ENCODE data around the gene THRAP3.

Gene THRAP3

DNA sequence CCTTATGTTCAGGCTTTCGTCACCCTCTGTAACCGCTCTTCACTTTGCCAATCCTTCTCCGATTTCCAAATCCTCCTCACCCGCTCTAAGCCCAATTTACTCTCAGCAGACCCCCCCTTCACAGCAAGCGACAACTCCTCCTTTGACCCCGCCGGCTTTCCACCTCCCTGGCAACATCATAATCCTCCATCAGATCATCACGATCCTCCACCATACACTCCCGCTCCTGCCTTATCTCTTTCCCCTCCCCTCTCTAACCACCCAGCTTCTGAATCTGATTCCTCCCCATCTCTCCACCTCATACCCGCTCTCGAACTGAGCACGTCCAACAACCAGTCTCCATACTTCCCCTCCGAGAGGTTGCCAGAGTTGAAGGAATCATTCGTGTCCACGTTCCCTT is 106.7 kb downstream of the THRAP3 start:
- no peak for DNase-seq

DNA sequence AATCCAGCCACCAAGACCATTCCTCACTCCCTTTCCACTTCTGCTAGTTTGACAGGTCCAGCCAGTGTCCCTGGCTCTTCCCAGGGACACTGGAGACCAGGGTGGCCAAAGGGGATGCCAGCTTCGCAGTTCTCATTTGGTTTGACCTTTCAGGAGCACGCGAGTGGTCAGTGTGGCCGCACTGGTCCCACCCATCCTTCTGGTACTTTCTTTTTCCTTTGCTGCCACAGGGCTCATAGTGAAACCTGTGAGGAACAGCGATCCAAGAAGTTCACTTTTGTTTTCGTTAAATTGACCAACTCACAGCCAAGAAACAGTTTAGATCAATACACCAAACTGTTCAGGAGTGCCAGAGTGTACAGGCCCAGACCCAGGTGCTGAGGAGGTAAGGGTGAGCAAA is 113.6 kb downstream of the THRAP3 start:
- no peak for DNase-seq

DNA sequence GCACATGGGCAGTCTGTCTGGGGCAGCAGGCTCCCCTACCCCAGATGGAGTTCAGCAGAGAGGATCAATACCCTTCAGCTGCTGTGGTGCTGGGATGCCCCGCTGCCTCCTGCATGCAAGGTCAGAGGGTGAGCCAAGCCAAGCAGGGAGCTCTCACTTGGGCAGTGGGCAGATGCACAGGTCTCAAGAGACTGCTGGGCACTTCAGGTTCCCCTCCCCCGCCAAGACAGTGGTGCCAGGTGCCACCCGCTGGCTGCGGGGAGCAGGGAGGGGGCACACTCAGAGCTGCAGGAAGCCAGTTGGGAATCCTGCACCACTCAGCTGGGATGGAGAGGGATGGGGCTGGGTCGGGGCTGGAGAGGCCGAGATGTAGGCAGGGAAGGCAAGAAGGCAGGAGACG is 115.0 kb downstream of the THRAP3 start:
- DNase-seq, result no peak

DNA sequence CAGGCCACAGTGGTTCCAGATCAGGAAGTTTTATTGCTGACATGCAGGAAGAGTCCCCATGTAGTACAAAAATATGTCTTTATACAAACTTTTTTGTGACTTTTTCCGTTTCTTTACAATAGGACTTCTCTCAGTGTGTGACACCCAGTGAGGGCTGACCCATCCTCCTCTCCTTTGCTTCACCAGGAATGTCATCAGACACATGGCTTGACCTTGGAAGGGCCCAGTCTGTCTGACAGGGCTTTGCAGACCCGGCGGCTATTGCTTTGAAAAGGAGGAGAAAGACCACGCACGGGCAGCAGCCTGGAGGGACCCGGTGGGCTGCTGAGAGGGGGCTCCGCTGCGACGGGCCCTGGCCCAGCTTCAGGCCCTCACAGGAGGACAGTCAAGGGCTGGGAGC is 115.4 kb downstream of the THRAP3 start:
- no peak for DNase-seq

DNA sequence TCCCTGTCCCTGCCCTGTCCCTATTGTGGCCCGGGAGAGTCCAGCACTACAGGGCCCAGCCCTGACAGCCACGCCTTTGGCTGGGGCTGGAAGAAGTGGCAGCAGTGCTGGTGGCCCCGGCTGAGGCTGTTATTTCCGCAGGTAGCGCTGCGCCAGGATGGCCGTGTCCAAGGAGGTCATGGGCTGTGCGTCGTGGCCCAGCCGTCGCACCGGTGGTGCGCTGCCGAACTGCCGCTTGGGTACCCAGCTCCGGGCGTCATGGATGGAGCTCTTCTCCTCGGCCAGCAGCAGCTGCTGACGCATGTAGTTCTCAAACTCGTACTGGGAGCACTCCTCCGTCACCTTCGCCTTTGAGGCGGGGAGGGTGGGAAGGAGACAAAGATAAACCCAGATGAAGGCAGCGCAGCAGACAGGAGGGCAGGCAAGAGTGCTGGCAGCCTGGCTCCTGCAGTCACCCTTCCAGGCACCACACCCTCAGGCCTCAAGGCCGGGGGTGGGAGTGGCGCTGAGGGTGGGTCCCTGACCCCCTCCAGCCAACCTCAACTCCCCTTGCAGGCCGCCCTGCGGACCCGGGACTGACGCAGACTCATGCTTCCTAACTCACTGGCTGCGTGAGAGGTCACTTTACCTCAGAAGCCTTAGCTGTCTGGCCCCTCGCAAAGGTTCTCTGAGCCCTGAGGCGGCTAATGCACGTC is 117.5 kb downstream of the THRAP3 start:
- DNase-seq, result no peak

DNA sequence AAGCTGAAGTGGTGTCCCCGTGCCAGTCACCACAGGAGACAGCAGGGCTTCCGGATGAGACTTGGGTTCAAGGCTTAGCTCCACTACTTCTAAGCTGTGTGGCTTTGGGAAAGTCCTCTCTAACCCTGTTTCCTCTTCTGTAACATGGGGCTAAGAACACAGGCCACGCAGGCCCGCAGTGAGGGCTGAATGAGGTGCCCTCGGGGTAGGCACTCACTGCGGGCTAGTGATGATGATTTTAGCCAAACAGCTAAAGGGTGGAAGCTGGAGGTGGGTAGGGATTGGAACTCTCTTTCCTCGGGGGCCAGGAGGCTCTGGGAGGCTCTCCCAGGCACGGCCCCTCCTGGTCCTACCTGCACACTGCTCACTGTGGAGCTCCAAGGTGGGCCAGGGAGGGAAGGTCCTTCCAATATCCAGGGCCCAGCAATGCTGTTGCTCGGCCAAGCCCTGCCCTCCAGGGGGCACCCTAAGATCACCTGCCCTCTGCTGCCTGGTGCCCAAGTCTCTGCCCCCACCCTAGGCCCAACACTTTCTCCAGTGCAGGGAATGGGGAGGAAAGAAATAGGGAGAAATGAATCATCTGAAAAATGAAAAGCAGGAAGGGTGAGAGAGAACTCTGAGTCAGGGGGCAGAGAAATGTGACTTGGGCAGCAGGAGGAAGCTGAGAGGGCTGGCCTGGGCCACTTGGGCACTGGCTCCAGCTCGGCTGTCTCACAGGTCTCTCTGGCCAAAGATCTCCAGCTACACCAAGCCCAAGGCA is 118.4 kb downstream of the THRAP3 start:
- peak; percentile 44 to 46 for DNase-seq

DNA sequence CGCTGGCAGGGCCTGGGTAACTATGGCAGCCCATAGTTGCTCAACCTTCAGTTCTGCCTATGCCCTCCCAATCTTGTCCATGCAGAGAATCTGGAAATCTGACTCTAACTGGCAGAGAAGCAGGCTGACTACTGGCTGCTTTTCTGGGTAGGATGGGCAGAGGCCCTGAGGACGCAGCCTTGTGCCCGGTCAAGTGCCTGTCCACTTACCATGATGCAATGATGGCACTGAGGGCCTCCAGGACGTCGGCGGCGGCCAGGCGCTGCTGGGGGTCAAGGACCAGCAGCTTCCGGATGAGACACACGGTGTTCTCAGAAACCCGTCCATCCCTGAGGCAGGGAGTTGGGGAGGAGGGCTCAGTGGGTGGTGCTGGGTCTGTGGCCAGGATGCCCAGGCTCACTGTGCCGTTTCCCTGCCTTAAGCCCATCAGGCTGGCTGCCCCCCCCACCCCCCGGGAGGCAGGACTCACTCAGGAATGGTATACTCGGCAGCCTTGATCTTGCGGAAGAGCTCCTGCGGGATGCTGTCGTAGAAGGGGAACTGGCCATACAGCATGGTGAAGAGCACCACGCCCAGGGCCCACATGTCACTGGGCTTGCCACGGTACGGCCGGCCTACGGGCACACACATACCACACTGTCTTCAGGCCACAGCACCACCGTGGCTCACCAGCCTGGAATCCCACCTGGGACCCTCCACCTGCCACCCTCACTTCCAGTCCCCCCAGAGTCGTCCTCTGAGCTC is 119.6 kb downstream of the THRAP3 start:
- DNase-seq, result no peak

DNA sequence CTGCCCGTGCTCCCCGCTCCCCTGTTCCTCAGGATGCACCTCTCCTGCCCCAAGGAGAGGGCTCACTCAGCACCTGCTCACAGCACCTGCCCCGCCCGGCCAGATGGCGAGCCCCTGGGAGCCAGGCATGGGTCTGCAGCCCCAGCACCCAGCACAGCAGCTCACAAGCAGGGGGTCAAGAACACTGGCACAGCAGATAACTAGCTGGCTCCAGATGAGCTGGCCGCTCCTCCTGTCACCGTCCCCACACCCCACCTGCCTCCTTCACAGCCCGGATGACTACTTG is 120.1 kb downstream of the THRAP3 start:
- DNase-seq, result no peak

DNA sequence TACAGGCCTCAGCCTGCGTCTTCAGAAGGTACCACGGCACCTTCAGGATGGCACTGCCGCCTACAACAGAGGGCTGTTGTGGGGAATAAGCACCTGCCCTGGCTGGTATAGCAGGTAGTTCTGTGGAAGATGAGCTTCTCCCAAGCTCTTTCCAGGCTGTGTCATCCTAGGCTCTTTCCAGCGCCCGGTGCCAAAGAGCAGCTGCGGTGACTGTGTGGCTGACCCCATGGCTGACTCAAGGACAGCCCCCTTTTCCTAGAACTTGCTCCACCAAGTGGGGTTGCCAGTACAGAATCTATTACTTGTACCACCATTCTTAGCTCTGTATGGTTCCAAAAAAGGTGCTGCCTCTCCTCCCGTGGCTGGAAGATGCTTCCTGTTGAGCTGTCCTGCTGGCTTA is 121.1 kb downstream of the THRAP3 start:
- DNase-seq, result no peak

DNA sequence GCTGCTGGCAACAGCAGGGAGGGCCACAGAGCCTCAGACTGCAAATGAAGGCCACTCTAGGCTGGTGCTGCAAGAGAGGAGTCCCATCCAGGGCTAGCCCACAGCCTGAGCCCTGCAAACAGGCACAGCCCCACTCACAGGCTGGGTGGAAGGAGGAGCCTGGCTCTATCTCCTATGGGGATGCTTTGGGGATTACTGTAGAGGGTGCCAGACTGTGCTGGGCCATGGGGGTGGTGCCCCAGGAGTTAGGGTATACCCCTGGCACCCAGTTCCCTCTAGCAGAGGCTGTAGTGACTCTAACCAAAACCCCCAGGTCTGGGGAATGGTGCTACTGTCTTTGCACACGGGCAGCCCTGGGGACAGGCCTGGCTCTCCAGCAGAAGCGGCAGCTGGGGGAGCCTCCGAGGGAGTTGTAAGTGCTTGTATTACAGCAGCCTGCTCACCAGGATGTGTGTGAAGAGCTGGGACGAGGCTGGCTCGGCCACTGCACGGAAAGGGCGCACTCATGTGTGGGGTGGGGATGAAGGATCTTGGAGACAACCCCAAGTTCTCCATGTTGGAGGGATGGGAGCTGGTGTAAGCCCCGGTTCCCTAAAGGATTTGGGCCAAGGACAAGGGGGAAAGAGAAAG is 122.6 kb downstream of the THRAP3 start:
- DNase-seq, result no peak

DNA sequence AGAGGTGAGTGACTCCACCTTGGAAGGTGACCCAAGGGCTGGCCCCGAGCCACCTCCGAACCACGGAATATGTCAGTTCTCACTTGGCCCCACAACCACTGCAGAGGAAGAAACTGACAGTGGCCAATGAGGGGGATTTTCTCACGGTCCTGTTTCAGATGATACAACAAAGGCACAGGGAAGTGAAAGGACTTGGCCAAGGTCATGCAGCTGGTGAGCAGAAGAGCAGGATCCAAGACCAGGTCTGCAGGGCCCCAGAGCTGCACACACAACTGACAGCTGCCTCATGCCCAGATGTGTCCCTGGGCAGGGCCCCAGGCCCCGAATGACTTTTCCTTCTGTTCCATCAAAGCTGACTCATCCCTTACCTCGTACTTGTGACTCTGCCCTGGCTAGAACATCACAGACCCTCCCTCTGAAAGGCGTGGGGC is 125.0 kb downstream of the THRAP3 start:
- DNase-seq, result no peak

DNA sequence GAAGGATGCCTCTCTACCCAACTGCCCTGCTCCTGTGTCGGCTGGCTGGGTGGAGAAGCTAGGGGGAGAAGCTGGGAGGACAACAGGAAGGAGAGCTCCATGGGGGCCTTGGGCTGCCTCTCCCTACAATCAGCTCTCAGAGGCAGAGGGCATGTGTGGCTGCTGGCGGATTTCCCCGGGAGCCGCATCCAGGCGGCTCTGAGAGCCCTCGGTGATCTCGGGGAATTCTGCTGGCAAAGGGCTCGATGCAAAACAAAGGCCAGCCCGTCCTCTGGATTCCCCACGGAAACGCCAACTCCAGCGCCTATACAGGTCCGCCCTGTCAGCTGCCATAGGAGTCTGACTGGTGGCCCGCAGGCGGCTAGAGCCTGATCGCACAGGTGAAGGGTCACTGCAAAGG is 125.6 kb downstream of the THRAP3 start:
- no peak for DNase-seq

DNA sequence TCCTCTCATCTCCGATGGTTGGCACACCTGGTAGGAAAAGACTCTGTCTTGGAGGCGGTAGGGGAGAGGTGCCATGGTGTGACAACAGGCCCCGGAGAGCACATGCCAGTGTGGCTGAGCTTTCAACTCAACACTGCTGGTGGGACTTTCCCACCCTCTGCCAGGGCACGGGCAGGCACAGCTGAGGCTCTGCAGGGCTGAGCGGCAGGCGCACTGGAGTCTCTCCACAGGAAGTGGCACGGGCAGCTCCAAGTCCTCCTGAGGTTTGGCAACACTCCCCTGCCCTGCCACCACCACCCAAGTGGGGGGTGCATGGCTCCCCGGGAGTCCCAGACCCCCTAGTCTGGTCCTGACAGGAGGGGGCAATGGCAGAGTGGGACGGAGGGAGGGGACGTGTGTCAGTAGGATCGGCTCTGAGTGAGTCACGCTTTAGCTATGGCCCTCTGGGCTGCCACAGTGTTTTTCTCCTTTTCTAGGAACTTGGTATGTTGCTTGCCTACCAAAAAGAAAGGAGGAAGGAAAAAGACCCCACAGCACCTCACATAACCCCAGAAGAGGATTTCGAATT is 126.5 kb downstream of the THRAP3 start:
- DNase-seq, result peak; percentile 28 to 66

DNA sequence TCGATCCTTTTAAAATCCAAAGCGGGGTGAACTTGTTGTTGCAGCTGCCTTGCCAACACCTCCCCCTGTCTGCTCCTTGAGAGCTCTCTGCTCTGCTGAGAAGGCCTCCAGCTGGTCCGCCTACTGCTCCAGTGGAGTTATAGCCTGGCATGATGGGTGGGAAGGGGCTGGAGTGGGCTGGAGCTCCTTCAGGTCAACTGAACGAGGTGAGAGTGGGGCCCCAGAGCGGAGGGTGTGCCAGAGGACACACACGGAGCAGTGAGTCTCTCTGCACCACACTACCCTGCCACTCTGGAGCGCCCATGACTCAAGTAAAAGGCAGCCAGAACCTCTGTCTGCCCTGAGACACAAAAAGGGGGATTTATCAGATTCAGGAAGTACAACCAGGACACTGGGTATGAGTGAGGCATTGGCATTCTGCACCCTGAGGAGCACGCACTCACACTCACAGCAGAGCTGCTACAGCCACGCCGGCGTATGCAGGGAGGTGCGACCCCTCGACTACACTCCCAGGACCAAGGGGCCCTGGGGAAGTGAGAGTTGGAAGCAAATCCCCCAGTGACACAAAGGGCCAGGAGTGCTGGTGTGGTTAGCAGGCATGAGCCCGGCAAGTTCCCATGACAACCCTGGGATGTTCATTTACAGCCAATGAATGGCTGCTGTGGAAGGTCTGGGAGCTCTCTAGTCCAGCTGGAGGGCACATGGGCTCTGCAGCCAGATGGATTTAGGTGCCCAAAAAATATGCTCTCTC is 127.2 kb downstream of the THRAP3 start:
- DNase-seq, result peak; percentile 42 to 62

DNA sequence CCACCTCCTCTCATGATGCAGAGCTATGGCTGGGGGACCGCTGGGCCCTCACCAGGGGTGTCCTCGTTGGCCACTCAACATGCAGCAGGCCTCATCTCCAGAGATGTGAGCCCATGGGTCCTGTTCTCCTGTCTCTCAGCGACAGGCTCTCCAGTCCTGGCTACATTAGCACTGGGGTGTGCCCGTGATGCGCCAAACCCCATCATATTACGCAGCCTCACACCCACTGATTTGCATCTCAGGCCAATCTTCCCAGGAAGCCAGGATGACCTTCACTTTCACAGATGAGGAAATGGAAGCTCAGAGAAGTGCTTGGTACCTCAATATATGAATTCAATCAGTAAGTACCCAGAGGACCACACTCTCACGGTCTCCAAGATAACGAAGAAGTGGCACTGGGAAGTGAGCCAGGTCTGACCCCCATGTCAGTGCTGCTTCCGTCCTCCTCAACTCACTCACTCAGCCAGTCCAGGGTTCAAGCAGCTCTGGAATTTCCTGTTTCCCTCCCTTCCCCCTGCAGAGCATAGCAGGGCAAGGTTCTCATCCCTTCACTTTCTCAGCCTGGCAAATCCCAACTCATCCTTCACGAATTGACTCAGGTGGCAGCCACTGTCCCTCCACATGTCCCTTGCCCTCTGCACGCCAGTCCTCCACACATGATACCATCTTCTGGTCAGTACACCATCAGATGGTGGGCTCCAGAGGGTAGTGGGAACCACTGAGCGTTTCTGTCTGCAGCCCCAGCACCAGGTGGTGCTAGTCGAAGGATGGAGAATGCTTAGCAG is 128.1 kb downstream of the THRAP3 start:
- peak; percentile 21 to 61 for DNase-seq

DNA sequence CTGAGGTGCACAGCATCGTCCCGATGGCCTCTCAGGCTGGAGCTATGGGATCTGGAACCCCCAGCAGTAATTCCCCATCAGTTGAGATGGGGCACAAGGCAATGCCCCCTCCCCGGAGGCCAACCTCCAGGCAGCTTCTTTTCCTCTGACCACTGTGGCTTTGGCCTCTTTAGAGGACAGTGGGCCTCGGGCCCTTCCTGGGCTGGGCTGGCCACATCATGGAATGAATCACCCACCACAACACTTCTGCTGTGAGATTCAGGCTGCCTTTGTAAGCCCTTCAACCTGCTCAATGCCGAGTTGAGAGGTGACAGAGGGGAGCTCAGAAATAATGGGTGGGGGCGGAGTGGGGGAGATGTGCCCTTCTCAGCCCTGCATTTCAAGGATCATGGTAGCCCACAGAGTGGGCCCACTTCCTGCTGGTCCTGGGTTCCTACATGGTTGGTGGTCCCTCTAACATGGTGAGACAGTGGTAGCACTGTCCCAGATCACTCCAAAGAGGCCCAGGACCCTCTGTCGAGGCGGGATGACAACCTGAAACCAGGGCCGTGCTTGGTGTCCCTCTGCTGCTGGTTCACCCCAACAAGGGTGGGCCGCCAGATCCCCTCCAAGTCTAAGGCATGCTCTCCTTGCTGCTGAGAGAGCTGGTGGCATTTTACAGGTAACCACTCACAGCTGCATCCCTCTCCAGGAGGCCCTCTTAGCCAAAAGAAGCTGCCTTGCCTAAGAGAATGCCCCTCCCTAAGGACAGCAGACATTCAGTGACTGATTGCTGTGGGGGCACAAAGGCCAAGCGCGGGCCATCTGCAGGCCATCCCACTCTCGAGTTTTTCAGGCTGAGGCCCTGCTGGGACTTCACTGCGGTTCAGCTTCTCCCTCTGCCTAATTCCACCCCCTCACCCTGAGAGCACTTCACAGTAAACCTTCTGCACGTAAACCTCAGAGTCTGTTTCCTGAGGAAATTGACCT is 129.0 kb downstream of the THRAP3 start:
- DNase-seq, result peak in 1 of 2 experiments; percentile 48

DNA sequence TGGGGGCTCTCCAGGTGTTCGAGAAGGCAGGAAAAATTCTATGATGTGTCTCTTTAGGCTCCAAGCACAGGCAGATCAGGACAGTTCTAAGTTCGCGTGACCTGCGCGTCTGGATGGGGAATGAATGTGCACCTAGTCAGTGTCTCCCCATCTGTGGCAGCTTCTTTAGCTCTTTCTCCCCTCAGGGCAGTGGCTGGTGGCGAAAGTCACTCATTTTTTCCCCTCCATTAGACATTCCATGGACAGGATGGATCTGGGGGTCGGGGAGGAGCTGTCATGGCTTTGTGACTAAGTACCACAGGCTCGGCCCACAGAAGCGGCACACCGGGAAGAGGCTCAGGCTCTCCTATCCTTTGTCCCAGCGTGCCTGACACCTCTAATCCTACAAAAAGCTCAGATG is 130.2 kb downstream of the THRAP3 start:
- DNase-seq, result no peak
